Prostate gland (tissue), 2 donors: ENCODE measurements around the gene ALK. TPM values are rescaled to one million over a fixed set of nuclear protein-coding genes. Genes with fewer than 3 reads are reported as not detected.

Experiments
- DNase-seq: peaks from one replicate; pipeline ENCODE4 v3.0.0-alpha.2; 2019; ENCODE audit warnings: low spot score
- H3K27ac ChIP-seq, 2 donors: fragments of 200-600 bp; sonication (generic); 2 replicates each; pipeline ENCODE4 v1.5.1; 2017 to 2019
- H3K27me3 ChIP-seq: fragments of 200-600 bp; sonication (generic); replicated peaks from 2 replicates; pipeline ENCODE4 v1.5.1; 2019; ENCODE audit not compliant: insufficient read depth
- H3K36me3 ChIP-seq, 2 donors: fragments of 200-600 bp; sonication (generic); 1 replicate in 1 of 2; 2 replicates in 1 of 2; pipeline versions ENCODE4 v1.5.1 to v1.8.1; 2017 to 2019
- H3K4me1 ChIP-seq: fragments of 200-600 bp; sonication (generic); replicated peaks from 2 replicates; pipeline ENCODE4 v1.5.1; 2019
- H3K4me3 ChIP-seq, 2 donors: fragments of 200-600 bp; sonication (generic); 2 replicates each; pipeline ENCODE4 v1.5.1; 2017 to 2019
- H3K9me3 ChIP-seq: fragments of 200-600 bp; sonication (generic); 2 replicates; pipeline ENCODE4 v1.5.1; 2017
- CTCF ChIP-seq, 4 experiments: fragments of 200-600 bp in 2 of 4; fragments of 450-650 bp in 2 of 4; sonication (generic) in 2 of 4; IDR thresholded peaks; 1 replicate in 3 of 4; 2 replicates in 1 of 4; pipeline ENCODE4 v1.5.1; 2016 to 2019; ENCODE audit warnings: antibody characterized with exemption in 4 of 4, mild to moderate bottlenecking in 2 of 4, moderate library complexity in 2 of 4
- POLR2A ChIP-seq: fragments of 450-650 bp; IDR thresholded peaks from one replicate; pipeline ENCODE4 v1.6.1; 2016; ENCODE audit warnings: antibody characterized with exemption, mild to moderate bottlenecking
- POLR2AphosphoS5 ChIP-seq: sonication (generic); formaldehyde crosslinking; IDR thresholded peaks from one replicate; pipeline ENCODE4 v1.6.1; 2017; ENCODE audit warnings: antibody characterized with exemption
- WGBS: methylation state at CpG from one replicate; pipeline ENCODE4 v1.1.5; 2018; 5-methylcytosine and 5-hydroxymethylcytosine counted together
- intact Hi-C: fragments of 100-400 bp; cut with DNase I; formaldehyde crosslinking; loops from one replicate; pipeline ENCODE4 v1.14.2; 2022
- total RNA-seq, 2 donors: library from RNA; depleted of rRNA; stranded (reverse); fragments of >200 nt; gene quantifications; one replicate each; pipeline ENCODE4 v1.1.0, GENCODE V29; 2016

Gene ALK
- total RNA-seq, 2 donors from 2014 or later: 0.14 to 1.2 TPM

DNA sequence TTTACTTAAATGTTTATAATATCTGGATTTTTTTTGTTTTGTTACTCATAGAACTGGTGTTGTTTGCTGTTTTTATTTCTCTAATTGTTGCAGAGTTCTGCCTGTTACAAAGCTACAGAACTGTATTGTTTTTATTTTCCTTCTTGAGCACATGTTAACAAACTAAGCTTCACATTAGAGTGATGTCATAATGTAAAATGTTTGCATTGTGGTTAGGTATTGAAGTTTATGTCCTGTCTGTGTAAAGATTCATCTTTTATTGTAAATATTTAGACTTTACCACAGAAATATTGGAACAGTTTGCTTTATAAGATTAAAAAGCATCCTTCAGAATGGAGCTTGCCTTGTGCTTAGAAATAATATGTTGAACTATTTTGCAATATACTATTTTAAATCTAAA is 738.5 kb downstream of the ALK start:
- no peak for DNase-seq
- Histone ChIP-seq H3K4me1 (no peaks in the 10 kb centered on the region), H3K27ac (no peak overlapping the region), H3K27me3 (no peaks in the 10 kb centered on the region), H3K36me3 (no peaks in the 10 kb centered on the region), H3K4me3 (no peak overlapping the region), H3K9me3 (no peaks in the 10 kb centered on the region)
- TF ChIP-seq CTCF (IDR thresholded peaks at IDR 0.05): no peak
- no peak for TF ChIP-seq POLR2A
- TF ChIP-seq POLR2AphosphoS5: no peak
- intact Hi-C loops: no loop called here

DNA sequence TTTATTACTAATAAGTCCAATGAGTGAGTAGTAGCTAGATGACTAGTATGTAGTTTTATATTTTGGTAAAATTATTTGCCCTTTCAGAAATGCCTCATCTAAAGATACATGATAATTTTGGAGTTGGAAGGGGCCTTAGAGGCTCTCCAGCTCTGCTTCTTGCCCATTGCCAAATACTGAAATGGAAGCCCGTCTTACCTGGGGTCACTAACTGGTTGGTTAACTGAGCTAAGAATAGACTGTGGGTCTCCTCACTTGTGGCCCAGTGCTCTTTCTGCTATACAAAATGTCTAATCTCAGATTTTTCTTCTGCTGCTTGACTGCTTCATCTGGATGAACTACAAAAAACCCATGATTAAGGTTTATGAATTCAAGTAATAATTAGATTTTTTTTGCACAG is 739.1 kb downstream of the ALK start:
- intact Hi-C loops: no loop called here
- Histone ChIP-seq H3K27ac (no peak overlapping the region), H3K9me3 (no peaks in the 10 kb centered on the region), H3K4me1 (no peaks in the 10 kb centered on the region), H3K27me3 (no peaks in the 10 kb centered on the region), H3K4me3 (no peak overlapping the region), H3K36me3 (no peaks in the 10 kb centered on the region)
- no peak for TF ChIP-seq POLR2A
- no peak for TF ChIP-seq CTCF (IDR thresholded peaks at IDR 0.05)
- TF ChIP-seq POLR2AphosphoS5: no peak
- WGBS: 71% methylated on average over 1 of the region's 1 CpG
- DNase-seq: no peak

DNA sequence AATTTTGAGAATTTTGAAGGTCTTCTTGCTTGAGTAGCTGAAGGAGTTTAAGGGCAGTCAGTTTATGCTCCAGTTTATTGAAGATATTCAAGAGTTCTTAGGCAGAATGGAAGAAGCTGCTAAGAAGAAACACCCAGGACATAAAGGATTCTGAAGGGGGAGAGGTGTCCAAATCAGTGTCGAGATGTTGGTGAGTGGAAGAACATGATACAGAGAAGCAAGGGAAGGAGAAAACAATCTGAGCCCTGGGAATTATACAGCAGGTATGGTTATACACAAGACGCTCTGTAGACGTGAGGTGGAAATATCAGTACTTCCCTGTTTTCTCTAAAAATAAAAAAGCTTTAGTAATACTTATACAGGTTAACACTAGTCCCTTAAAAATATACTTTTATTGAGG is 746.0 kb downstream of the ALK start:
- no peaks in the 10 kb centered on the region for H3K27me3 ChIP-seq
- H3K4me3 ChIP-seq: no peak overlapping the region
- TF ChIP-seq POLR2A (no peak), CTCF (IDR thresholded peaks at IDR 0.05) (no peak), POLR2AphosphoS5 (no peak)
- H3K9me3 ChIP-seq: no peaks in the 10 kb centered on the region
- no peaks in the 10 kb centered on the region for H3K36me3 ChIP-seq
- no peak for DNase-seq
- H3K27ac ChIP-seq: no peak overlapping the region
- intact Hi-C loops: no loop called here
- H3K4me1 ChIP-seq: no peaks in the 10 kb centered on the region
- 99% methylated on average over 3 of the region's 3 CpGs for WGBS

DNA sequence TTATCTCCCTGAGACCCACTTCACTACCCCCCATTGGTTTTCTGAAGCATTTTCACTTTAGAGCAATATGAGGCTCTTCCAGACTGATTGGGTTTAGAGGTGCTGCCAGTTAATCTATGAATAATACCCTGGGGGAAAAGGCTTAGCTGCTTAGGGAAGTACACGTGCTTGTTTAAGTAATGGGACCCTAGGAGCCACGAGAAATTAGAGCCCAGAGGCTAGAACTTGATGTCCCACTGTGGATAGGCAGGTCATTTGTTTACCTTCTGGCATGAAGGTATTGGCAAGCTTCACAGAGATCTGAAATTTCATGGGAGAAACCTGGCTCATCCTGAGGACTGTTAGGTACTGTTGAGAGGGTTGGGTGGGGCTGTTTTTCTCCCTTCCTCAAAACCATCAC is 746.4 kb downstream of the ALK start:
- no peaks in the 10 kb centered on the region for H3K9me3 ChIP-seq
- no peaks in the 10 kb centered on the region for H3K4me1 ChIP-seq
- TF ChIP-seq POLR2A: no peak
- TF ChIP-seq CTCF (IDR thresholded peaks at IDR 0.05): no peak
- no peak for TF ChIP-seq POLR2AphosphoS5
- 26% methylated on average over 2 of the region's 2 CpGs for WGBS
- no peak overlapping the region for H3K4me3 ChIP-seq
- no peaks in the 10 kb centered on the region for H3K36me3 ChIP-seq
- DNase-seq: no peak
- no peak overlapping the region for H3K27ac ChIP-seq
- intact Hi-C loops: no loop called here
- H3K27me3 ChIP-seq: no peaks in the 10 kb centered on the region

- no peak for DNase-seq
- Histone ChIP-seq H3K4me3 (no peak overlapping the region), H3K9me3 (no peaks in the 10 kb centered on the region), H3K27ac (peak overlapping the region; percentile 47 to 66), H3K36me3 (no peaks in the 10 kb centered on the region), H3K4me1 (peaks cover 5% of the 10 kb centered on the region), H3K27me3 (no peaks in the 10 kb centered on the region)
- intact Hi-C loops: no loop called here
- 86% methylated on average over 1 of the region's 1 CpG for WGBS
- TF ChIP-seq POLR2AphosphoS5 (no peak), CTCF (IDR thresholded peaks at IDR 0.05) (no peak), POLR2A (no peak)
These were observed 754.9 kb downstream of the ALK start for GRCh38 chr2:29166242-29167039.
